NK-92 (cell line): ENCODE results near the gene IFFO2.

Experiments
- DNase-seq: peaks from one replicate; lab custom pipeline; 2025; ENCODE audit not compliant: unreplicated experiment; lab: John Stamatoyannopoulos, UW

IFFO2 gene

DNA sequence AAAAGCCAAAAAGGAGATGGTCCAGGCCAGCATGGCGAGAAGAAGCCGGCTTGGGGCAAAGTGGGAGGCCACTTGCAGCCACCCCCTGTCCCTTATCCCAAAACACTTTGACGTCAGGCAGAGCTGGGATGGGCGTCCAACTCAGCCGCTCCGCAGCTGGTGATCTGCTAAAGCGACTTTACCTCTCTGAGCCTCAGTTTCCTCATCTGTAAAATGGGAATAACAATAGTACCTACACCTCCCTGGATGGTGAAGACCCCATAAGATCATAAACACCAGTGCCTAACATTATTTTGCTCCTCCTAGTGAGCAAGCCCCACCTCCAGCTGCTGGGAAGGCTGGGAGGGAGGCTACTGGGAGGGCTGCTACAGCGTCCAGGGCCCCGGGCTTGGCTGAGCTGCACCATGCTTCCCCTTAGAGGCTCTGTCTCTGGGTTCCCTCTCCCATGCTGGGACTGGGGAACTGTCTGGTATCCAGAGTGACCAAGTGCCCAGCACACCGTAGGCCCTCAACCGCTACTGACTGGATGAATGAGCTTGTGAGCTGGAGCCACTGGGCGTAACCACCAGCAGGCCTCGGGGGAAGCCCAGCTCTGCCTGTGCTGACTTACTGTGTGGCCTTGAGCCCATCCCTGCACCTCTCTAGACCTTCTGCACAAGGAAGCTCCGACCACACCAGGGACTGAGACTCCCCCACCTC is 18.3 kb downstream of the IFFO2 start:
- no peak for DNase-seq

DNA sequence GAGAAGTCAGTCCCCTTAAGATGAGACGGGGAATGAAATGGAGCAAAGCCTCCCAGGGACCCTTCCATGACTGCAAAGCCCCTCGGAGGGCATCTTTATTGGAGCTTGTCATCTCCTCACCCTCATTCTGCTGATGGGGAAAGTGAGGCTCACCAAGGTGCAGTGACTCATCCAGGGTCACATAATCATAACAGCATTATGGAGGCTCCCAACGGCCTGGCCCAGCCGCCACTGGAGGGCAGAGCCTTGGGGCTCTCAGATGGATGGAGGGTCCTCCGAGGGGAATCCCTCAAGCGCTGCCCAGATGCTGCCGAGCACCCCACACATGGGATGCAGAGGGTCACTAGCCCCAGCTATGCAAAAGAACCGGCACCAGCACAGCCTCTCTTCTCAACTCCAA is 18.9 kb downstream of the IFFO2 start:
- DNase-seq = no peak

DNA sequence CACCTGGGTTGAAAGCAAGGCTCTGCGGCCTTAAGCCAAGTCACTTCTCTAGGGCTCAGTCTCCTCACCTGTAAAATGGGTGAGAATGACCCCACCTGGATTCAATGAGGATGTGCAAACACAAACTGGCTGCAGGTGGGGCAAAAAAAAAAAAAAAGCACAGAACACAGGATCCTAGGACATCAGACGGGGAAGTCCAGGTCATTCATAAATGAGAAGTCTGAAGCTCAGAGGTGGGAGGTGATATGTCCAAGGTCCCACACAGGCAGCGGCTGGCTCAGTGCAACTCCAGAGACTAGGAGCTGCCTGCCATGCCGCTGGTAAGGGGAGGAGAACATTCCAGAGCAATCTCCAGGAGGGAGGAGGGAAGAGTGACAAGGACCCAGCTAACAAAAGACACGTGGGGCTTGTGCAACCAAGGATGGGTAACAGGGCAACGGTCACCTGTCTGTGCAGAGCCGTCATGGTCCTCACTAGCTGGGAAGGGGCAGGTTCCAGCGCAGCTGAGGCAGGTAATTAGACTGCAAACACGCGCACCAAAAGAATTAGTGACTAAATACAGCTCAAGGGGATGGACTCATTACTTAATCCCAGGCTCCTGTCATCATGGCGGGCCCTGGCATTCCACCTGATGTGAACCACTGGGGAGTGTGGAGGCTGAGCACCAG is 19.5 kb downstream of the IFFO2 start:
- no peak for DNase-seq

DNA sequence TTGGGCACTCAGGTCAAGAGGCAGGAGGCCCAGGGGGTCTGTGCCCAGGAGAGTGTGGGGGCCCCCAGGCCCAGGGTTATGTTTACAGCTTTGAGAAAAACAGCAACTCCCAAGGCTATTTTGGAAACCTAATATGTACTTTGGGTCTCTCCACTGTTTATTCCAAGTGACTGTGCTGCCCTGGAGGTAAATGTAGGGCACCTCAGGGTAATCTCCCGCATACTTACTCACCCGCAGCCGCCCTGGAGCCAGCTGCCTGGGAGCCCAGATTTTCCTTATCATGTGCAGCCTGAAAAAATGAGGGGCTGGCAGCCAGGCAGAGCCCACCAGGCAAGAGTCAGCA is 20.0 kb downstream of the IFFO2 start:
- DNase-seq = no peak

DNA sequence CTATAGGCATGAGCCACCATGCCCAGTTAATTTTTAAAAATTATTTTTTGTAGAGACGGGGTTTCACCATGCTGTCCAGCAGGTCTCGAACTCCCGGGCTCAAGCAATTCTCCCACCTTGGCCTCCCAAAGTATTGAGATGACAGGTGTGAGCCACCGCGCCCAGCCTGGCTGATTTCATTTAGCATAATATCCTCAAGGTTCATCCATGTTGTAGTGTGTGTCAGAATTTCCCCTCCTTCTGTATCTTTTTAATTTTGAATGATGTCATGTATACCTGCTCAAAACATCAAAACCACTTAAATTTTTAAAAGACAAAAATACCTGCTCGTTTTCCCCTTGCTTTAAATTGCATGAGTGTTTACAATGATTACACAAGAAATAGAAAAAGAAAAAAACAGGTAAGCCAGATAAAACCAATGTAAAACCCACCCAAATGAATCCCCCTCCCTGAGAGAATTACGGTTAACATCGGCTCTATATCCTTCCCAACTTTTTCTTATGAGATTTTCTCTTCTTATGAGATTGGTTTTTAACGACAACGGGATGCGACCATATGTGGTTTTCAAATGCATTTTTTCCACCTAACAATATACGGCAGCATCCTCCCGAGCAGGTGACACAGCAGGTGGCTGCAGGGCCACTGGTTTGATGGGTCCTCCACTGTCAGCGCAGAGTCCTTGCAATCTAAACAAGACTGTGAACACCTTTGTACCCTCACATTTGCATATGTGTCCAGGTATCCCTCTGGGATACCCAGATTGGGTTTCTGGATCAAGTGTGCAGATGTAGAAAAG is 22.1 kb downstream of the IFFO2 start:
- no peak for DNase-seq

DNA sequence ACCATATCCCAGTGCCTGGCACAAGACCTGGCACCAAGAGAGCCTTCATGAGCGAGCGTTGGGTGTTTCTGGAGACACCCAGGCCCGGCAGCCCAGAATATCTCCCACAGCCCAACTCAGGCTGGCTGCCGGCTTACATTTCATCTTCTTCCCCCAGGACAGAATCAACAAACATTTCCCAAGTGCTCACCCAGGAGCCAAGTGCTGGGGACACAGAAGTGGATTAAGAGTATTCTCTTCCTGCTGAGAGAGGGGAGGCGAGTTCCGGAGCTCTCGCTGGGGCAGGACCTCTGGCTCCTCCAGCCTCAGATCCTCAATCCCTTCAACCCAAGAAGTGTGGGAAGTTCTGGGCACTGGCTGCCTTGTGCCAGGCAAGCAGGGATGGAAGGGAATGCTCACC is 23.6 kb downstream of the IFFO2 start:
- DNase-seq = no peak

DNA sequence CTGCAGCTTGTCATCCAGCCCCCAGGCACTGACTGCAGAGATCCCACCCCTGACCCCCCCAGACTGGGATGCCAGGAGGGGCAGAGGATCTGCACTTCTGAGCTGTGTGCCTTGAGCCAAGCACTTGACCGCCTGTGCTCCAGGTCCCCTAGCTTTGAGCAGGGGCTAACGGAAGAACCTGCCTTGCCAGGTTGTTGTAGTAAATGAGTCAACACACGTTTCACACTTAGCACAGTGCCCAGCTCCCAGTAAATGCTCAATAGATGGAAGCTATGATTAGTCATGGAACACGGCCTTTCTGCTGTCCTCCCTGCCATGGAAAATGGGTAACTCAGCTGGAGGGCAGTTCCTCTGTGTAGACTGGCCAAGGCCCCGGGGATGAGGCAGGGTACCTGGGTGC is 24.1 kb downstream of the IFFO2 start:
- DNase-seq = no peak

DNA sequence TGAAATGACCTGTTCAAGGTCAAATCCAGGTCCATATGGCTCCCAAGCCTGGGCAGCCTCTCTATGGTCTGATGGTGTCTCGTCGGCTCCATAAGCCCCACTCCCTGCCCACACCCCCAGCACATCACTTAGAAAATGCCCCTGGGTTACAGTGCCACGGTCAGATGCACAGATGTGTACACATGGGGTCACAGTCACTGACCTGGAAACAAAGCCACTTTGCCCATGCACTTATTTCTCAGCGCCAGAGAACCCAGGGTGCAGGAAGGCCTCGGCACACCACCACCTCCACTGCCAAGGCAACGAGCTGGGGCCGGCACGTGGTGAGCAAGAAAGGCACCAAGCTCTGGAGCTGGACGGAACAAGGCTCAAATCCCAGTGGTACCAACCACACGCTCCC is 24.7 kb downstream of the IFFO2 start:
- DNase-seq = no peak

DNA sequence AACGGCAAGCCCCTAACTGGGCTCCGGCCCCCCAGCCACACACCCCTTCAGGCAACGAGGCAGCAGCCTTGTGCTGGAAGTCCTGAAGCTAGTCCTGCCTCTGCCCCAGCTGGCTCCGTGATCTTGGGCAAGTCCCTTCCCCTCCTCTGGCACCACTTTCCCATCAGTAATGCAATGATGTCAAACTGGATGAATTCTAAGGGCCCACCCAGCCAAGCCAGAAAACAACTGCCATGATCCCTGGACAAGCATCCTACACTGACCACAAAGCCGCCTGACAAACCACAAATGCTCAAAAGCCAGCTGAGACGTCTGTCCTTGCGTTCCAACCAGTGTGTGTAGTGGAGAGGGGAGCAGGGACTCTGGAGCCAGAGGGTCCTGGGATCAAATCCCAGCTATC is 26.8 kb downstream of the IFFO2 start:
- DNase-seq = no peak

DNA sequence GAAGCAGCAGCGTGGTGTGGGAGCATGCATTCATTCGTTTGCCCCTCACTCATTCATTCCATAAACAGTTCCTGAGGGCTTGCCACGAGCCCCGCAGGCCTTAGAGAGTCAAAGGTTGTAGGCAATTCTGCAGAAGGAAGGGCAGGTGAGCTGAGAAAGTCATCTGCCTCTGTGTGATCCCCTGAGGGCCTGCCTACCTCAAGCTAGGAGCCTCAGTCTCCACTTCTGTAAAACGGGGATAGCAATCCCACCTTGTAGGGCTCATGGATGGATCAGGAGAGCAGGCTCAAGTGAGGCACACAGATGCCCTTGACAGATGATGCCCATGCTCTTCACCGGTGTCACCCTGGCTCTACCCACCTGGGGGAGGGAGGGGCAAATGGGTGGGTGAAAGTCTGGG is 27.5 kb downstream of the IFFO2 start:
- no peak for DNase-seq

DNA sequence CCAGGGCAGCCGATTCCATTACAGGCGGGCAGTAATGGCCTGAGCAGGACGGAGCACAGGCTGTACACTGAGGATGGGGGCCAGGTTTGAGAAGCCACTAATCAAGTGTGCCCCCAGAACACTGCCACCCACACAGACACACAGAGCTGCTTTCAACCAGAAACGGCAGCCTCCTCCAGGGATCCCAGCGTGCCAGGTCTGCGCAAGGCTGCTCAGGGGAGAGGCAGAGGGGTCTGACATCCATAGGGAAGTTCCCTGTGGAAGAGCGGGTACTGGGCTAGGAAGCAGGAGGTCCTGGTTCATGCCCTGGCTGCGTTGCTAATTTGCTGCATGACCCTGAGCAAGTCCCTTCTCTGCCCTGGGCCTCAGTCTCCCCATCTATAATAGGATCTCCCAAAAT is 28.1 kb downstream of the IFFO2 start:
- DNase-seq = no peak

DNA sequence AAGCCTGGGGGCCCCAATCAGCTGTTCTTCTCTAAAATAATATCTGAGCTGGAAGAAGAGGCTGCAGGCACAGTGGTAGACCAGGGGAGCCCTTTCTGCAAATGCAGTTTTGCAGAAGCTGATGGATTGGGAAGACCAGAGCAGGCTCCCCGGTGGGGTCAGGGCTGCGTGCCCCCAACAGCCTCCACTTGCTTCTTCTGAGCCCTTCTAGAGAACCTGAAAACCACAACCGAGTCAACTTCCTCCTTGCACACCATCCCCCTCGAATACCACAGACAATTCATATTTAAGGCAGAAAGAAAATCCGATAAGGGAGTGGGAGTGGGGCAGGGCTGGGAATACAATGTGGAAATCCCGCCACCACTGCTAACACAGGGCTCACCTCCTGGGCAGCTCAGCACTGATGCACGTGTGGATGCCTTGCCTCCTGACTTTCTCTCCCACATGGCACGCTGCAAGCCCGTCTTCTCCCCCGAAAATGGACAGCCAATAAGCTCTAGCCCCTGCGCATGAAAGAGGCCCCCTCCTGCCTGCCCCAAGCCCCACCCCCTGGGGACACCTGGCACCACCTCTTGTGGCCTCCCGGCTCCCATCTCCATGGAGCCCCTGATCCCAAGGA is 28.7 kb downstream of the IFFO2 start:
- no peak for DNase-seq

DNA sequence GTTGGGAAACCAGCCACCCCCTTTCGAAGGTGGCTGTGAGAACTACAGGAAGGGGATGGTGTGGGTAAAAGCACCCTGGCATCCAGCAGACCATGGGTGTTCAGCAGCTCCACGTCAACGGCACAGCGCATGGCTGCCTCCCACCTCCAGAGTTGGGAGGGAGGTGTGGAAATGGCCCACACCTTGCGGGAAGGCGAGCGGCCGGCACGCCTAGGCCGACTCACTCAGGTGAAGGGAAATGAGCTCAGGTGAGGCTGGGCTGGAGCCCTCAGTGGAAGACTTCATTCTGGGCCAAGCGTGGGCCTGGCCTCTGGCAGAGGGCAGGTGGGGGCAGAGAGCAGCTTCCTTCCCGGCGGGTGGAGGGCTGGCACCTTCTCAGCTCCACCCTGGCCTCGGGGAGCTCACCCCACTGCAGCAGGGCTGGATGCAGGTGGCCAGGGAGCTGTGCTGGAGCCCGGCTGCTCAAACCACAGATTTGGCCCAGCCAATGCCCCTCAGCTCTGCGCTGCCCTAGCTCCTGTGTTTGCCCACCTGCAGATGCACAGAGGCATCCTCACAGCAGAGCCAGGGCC is 29.3 kb downstream of the IFFO2 start:
- no peak for DNase-seq

DNA sequence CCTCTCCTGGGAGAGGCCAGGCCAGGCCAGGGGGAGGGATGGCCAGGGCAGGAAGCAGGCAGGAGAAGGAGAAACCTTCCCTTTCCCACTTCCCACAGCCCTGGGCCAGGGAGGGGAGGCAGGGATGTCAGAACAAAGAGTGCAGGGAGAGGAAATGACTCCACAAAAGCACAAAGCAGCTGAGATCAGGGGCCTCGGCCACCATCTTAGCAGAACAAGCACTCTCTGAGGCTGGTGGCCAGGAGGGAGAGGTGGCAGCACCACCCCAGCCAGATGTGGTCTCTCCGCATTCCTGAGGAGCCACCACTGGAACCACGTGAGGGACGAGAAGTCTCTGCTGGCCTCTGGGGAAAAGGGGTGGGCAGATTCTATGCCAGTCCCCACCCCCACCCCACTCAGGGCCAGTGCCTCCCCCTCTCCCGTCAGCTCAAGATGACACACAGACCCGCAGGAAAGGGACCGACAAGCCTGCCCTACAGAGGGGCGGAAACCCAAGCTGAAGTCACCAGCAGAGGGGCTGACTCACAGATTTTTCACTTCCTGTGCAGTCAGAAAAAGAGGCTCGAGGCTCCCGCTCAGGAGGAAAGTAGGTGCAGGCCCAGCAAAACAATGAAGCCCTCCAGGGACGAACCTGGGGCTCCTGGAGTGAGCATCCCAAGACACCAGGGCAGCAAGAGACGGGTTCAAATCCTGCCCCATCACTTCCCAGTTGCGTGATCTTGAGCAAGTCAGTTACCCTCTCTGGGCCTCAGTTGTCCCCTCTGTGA is 30.0 kb downstream of the IFFO2 start:
- DNase-seq = no peak

DNA sequence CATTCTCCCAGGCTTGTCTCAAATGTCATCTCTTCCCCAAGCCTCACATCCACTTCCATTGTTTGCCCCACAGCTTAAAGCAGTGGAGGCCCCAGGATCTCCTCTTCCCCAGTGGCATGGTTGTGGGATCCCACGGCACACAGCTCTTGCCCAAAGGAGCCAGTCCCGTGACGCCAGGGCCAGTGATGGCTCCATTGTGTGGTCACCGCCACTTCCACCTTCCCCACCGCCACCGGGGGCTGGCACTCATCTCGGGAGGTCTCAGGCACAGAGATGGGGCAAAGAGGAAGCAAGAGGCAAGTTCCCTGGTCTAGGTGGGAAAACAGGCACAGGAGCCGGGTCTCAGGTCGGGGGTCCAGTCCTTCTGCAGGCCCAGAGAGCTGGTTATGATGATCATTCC is 31.2 kb downstream of the IFFO2 start:
- DNase-seq = no peak

DNA sequence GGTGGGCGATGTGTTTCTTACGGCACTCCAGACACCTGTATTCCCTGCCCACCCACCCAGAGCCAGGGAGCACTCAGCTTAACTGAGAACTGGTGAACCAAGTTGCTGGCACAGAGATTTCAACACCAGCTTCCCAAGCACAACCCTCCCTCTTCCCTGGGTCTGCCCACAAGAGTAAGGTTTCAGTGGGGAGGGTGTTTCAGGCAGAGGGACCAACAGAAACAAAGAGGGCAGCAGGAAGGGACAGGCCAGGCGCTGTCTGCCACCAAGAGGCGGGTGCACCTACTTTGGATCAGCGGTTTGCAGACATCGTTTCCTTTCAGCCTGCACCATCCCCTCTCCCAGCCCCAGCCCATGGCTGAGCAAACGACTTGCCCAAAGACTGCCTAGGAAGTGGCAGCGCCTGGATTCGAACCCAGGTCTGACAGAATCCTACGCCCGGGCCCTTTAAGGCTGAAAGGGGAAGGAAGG is 32.2 kb downstream of the IFFO2 start:
- DNase-seq = no peak

DNA sequence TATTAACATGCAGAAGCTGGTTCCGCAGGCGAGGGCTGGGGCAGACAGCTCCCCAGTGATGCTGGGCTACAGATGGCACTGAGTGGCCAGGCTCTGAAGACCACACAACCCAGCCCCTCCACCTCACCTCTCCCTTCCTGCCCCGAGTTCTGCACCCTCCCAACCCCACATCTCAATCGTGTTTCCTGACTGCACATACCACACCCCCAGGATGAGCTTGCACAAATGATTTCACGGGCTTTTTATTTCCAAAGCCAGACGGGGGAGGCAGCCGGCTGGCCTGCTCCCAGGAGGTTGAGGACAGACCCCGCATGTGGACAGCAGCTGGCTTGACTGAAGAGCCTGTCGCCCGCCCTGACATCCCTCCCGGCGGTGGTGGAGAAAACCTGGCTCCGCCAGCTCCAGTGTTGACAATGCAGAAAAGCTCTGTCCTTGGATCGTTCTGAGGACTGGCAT is 32.7 kb downstream of the IFFO2 start:
- no peak for DNase-seq

DNA sequence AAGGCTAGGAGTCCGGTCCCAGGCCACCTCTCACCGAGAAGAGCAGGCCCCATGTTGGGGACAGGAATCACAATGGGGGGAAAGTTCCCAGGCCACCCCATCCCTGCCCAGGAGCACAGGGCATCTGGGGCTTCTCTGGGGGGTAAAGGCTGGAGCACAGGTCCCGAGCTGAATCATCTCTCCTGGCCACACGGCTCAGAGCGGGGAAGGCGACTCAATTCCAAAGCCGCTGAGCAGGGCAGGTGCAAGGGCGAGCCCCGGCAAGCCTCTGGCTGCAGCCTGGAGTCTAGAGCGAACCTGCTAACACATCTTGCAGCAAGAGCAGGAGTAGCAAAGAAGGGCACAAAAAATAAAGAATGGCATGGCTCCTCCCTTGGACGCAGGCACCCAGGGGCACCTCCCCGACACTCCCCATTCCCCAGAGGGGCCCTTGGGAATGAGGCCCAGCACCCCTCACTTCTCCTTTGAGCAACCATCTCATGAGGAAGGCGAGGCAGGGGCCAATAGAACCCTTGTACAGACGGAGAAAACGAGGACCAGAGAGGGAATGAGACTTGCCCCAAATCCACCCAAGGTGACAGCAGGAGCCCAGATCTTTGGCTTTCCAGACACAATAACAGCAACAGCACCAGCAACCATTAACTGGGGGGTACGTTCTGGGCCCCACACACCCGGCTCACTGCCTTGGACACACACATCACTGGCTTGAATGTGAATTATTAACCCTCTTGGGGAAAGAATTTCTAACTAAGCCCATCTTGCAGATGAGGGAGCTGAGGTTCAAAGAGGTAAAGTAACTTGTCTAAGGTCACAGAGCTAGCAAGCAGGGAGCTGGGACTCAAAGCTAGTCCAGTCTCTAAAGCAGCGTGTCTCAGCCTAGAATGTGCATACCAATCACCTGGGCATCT is 33.4 kb downstream of the IFFO2 start:
- no peak for DNase-seq

DNA sequence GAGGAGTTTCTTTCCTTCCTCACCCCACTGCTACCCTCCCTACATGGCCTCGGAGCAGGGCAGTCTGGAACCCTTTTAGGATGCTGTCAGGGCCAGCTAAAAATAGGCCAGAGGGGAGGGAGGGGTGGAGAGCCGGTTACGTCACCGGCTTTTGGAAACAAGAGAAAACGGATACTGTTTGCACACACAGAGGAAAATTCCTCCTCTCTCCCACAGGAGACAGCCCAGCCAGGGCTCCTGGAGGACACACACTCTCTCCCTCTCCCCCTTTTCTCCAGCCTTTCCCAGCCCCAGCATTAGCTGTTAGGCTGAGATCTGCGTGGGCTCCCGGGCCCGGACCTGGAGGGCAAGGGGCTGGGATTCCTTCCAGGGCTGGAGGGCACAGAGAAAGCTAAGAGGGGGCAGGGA is 34.2 kb downstream of the IFFO2 start:
- DNase-seq = no peak
